Heart right ventricle (tissue), 16 donors: Measurements from ENCODE around the gene FAM83D. TPM values are rescaled to one million over a fixed set of nuclear protein-coding genes. Genes with fewer than 3 reads are reported as not detected.

Experiments
- ATAC-seq, 8 donors: fragments of 200-7000 bp; cut with Tn5 transposase; one replicate each; pipeline ENCODE4 v1.9.1; 2020; ENCODE audit warnings: mild to moderate bottlenecking in 8 of 8, moderate library complexity in 8 of 8, moderate number of reproducible peaks in 1 of 8
- DNase-seq, 2 donors: peaks; one replicate each; pipeline ENCODE4 v3.0.0-alpha.2; 2020
- H3K27ac ChIP-seq, 10 donors: fragments of 200-600 bp; sonication (generic) in 2 of 10; one replicate each; pipeline versions ENCODE4 v1.5.0 to v1.8.0; 2020 to 2022; ENCODE audit warnings: mild to moderate bottlenecking in 3 of 10
- H3K27me3 ChIP-seq, 7 donors: fragments of 200-600 bp; one replicate each; pipeline ENCODE4 v1.8.0; 2021 to 2022; ENCODE audit warnings: mild to moderate bottlenecking in 2 of 7
- H3K36me3 ChIP-seq, 9 donors: fragments of 200-600 bp; sonication (generic) in 1 of 9; one replicate each; pipeline versions ENCODE4 v1.5.0 to v1.8.0; 2020 to 2022; ENCODE audit warnings: mild to moderate bottlenecking in 2 of 9
- H3K4me1 ChIP-seq, 9 donors: fragments of 200-600 bp; sonication (generic) in 1 of 9; one replicate each; pipeline versions ENCODE4 v1.5.0 to v1.8.0; 2020 to 2022; ENCODE audit warnings: mild to moderate bottlenecking in 4 of 9
- H3K4me3 ChIP-seq, 10 donors: fragments of 200-600 bp; sonication (generic) in 2 of 10; one replicate each; pipeline versions ENCODE4 v1.5.0 to v1.8.0; 2020 to 2022; ENCODE audit warnings: mild to moderate bottlenecking in 7 of 10, moderate library complexity in 2 of 10
- H3K9me3 ChIP-seq, 11 donors: fragments of 200-600 bp in 10 of 11; sonication (generic) in 2 of 11; one replicate each; pipeline versions ENCODE4 v1.5.0 to v1.8.0; 2013 to 2022; ENCODE audit warnings: mild to moderate bottlenecking in 2 of 11, control low read depth in 1 of 11, moderate library complexity in 1 of 11
- CTCF ChIP-seq, 9 donors: fragments of 200-600 bp; sonication (generic) in 2 of 9; IDR thresholded peaks; one replicate each; pipeline versions ENCODE4 v1.5.0 to v1.8.0; 2021 to 2022; ENCODE audit warnings: antibody characterized with exemption in 9 of 9, mild to moderate bottlenecking in 5 of 9, moderate library complexity in 1 of 9
- WGBS, 2 donors: extraction: QIAGEN DNeasy Blood & Tissue Kit; methylation state at CpG; one replicate each; pipeline ENCODE4 v1.1.7; 2013; ENCODE audit warnings: inconsistent platforms in 1 of 2; 5-methylcytosine and 5-hydroxymethylcytosine counted together
- intact Hi-C, 10 donors: fragments of 100-400 bp; cut with DNase I; formaldehyde crosslinking; loops; one replicate each; pipeline versions ENCODE4 v1.11.1 to v1.14.2; 2022
- polyA plus RNA-seq, 2 donors: library from polyadenylated mRNA; stranded (reverse); fragments of 200-250 nt; gene quantifications; one replicate each; pipeline ENCODE4 v1.2.3, GENCODE V29; 2013
- total RNA-seq, 10 donors: library from RNA; stranded (reverse); fragmentation: NEBNext Ultra II Directional in 3 of 10; extraction: Animal tissue kit (Norgen Biotek cat#: 25700) in 3 of 10; gene quantifications; one replicate each; pipeline versions ENCODE4 v1.2.1 to v1.2.4, GENCODE V29; 2021 to 2023
- donor health status: Arrhythmogenic right ventricular cardiomyopathy.
- donor health status: ischemic (EF 13 %, LVEDD 7.1; RV severe dilation, severe dysfunction).
- donor health status: healthy with polysubstance abuse.
- donor health status: DM: no; HTN: yes; CAD: no.
- donor health status: DM: no; HTN: no; CAD: no.
- donor health status: ischemic (EF 25% LVEDD 6.9; RV normal size, moderate dysfunction).
- donor health status: ischemic (EF 25% LVEDD 5.7; RV mildly dilated, moderate dysfunction).
- donor health status: healthy.
- donor health status: DM: yes; HTN: yes; CAD: no.
- donor health status: Ischemic cardiomyopathy.
- donor health status: ischemic (EF 35%, LVEDD 5.7; RV mildly dilated, moderate dysfunction).
- donor health status: nonischemic (EF 11% LVEDD 7.7; RV severe dilation, severe dysfunction).
- donor health status: DM: yes; HTN: yes; CAD: no.
- donor health status: PGD.
- donor health status: ischemic (EF 29% LVEDD 5.4; RV normal size, mild dysfunction).
- donor health status: nonischemic (EF 23%, LVEDD 6.1; RV moderate dilation, normal function).

The FAM83D gene
- total and polyA plus RNA-seq, 12 donors = 0.12 to 2.8 (median 0.46) TPM

- DNase-seq (no peak), ATAC-seq (no peak)
- no peak overlapping the region for H3K4me3 ChIP-seq
- H3K4me1 ChIP-seq = no peaks in the 10 kb centered on the region
- no peak for TF ChIP-seq CTCF (IDR thresholded peaks at IDR 0.05)
- H3K36me3 ChIP-seq = peaks cover 0 to 93% (median 7%) of the 10 kb centered on the region in 9 donors
- peaks cover 0 to 17% (median 3%) of the 10 kb centered on the region in 11 donors for H3K9me3 ChIP-seq
- 40 to 100% methylated on average over 1 of the region's 1 CpG for WGBS, 2 donors
- intact Hi-C loops = no loop called here
- H3K27me3 ChIP-seq = no peaks in the 10 kb centered on the region
- H3K27ac ChIP-seq = no peak overlapping the region
Observed at GRCh38 chr20:38905375-38905774, 20.8 kb upstream of the FAM83D start.

- WGBS, 2 donors = 93 to 94% methylated on average over 13 of the region's 13 CpGs
- H3K36me3 ChIP-seq = peaks cover 0 to 85% (median 7%) of the 10 kb centered on the region in 9 donors
- peaks cover 0 to 17% (median 3%) of the 10 kb centered on the region in 11 donors for H3K9me3 ChIP-seq
- no peak overlapping the region for H3K4me3 ChIP-seq
- ATAC-seq (peak in 2 of 8 donors; percentile 9 to 34), DNase-seq (no peak)
- H3K27ac ChIP-seq = no peak overlapping the region
- H3K27me3 ChIP-seq = peaks cover 0 to 6% (median 0%) of the 10 kb centered on the region in 7 donors
- intact Hi-C loops = no loop called here
- H3K4me1 ChIP-seq = no peaks in the 10 kb centered on the region
- no peak for TF ChIP-seq CTCF (IDR thresholded peaks at IDR 0.05)
Observed at GRCh38 chr20:38907918-38908677, 18.1 kb upstream of the FAM83D start.

- no peak for TF ChIP-seq CTCF (IDR thresholded peaks at IDR 0.05)
- 94 to 96% methylated on average over 7 of the region's 7 CpGs for WGBS, 2 donors
- DNase-seq (no peak), ATAC-seq (no peak)
- intact Hi-C loops = no loop called here
- Histone ChIP-seq H3K36me3 (peaks cover 0 to 87% (median 0%) of the 10 kb centered on the region in 9 donors), H3K4me3 (no peak overlapping the region), H3K9me3 (no peaks in the 10 kb centered on the region), H3K27me3 (peaks cover 0 to 6% (median 4%) of the 10 kb centered on the region in 7 donors), H3K27ac (no peak overlapping the region), H3K4me1 (no peaks in the 10 kb centered on the region)
Observed at GRCh38 chr20:38915355-38915754, 10.9 kb upstream of the FAM83D start.

GRCh38 chr20:38917657-38918056, 8.6 kb upstream of the FAM83D start:
- intact Hi-C loops = no loop called here
- 74 to 82% methylated on average over 4 of the region's 4 CpGs for WGBS, 2 donors
- Histone ChIP-seq H3K4me1 (no peaks in the 10 kb centered on the region), H3K9me3 (no peaks in the 10 kb centered on the region), H3K36me3 (peaks cover 0 to 93% (median 0%) of the 10 kb centered on the region in 9 donors), H3K4me3 (no peak overlapping the region), H3K27me3 (peaks cover 0 to 6% (median 3%) of the 10 kb centered on the region in 7 donors), H3K27ac (no peak overlapping the region)
- TF ChIP-seq CTCF (IDR thresholded peaks at IDR 0.05) = no peak
- DNase-seq = no peak
- no peak for ATAC-seq
